GM21423 (cell line): Measurements from ENCODE around the gene MEA1.

ENCODE experiments used
- ATAC-seq: cut with Tn5 transposase; IDR thresholded peaks from one replicate; pipeline ENCODE4 v1.9.1; 2021; ENCODE audit warnings: mild to moderate bottlenecking, moderate library complexity; ENCODE audit not compliant: unreplicated experiment

Gene MEA1

DNA sequence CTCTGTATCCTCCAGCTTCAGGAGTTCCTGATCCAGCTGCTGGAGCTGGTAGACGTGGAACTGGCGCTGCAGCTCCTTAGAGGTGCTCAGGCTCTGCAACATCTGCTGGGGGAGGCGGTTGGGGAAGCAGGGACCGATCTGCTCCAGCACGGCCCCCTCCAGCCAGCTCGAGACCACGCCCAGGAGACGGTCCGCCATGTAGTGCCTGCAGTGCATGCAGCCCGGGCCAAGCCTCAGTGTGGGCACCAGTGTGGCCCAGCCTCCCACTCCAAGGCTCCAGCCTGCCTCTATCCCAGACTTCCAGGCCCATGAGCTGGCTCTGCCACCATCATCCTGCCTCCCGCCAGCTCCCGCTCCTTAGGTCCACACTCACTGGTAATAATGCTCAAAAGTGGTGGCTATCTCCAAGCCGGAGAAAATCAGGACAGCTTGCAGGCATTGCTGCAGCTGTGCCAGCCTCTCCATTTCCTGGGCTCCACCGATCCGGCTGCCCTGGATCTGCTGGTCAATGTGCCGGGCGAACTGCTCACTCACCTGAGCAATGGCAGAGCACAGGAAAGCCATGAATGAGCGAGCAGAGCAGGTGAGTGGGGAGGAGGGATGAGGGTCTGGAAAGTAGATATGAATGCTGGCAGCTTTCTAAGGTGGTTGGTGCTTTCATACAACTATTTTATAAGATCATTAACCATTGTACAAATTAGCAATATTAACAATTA lies 27.0 kb upstream of the MEA1 start:
- ATAC-seq, result no peak

DNA sequence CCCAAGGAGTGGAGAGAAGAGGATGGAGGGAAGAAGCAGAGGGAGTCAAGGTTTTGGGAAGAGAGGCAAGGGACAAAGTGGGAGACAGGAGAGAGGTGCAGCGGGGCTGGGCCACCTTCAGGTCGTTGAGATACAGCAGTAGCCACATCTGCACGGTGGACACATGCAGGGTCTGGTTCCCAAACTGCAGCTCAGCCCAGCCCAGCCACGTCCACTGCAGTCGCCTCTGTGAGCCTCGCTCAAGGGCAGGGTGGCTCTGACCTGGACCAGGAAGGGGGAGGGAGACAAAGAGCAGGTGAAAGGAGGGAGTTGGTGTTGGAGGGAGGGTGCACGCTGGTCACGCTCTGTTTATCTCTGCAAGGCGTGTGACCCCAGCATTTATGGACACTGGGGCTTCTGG lies 25.0 kb upstream of the MEA1 start:
- ATAC-seq, result no peak

DNA sequence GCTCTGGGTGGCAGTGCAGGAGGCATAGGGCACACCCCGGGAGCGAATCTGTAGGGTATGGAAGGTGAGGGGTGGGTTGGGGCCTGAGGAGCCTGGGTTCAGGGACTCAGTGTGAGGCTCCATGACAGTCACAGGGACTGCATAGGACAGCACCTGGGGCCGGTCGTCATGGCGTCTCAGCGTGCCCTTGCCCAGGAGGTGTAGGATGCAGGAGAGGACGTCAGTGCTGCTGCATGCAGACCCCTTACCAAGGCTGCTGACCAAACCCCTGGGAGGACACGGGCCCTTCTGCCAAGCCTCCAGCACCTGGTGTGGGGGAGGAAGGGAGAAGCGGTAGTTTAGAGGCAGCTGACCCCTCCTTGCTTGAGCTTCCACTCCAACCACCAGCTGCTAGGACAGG lies 24.0 kb upstream of the MEA1 start:
- ATAC-seq, result no peak

DNA sequence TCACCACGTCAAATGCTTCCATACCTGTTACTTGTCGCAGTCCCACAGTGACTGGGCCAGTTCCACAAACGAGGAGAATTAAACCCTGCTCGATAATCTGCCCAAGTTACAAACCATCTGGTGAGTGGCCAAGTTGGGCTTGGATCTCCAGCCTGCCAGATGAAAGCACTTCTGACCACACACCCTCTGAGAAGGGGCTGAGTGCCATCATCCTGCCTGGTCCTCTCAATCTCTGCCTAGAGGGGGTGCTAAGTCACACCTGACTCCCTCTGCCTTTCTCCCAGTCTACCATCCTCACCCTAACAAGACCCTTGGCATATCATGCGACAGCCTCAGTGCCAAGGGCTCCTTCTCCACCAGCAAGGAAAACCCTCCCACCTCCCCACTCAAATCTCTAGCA lies 23.5 kb upstream of the MEA1 start:
- ATAC-seq, result no peak

DNA sequence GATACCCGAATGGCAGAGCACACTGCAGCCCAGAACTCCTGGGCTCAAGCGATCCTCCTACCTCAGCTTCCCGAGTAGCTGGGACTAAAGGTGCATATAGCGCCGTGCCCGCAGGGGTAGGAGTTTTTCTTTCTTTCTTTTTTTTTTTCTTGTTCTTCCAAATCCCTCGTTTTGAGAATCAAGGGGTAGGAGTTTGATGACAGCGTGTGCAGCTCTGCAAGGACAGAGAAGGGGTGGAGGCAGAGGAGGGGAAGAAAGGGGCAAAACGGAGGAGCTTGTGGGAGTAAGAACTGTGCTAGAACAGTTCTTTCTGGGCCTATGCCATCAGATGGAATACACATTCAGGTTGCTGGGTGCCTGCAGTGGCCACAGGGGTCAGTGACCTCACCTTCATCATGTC lies 23.0 kb upstream of the MEA1 start:
- ATAC-seq, result no peak

DNA sequence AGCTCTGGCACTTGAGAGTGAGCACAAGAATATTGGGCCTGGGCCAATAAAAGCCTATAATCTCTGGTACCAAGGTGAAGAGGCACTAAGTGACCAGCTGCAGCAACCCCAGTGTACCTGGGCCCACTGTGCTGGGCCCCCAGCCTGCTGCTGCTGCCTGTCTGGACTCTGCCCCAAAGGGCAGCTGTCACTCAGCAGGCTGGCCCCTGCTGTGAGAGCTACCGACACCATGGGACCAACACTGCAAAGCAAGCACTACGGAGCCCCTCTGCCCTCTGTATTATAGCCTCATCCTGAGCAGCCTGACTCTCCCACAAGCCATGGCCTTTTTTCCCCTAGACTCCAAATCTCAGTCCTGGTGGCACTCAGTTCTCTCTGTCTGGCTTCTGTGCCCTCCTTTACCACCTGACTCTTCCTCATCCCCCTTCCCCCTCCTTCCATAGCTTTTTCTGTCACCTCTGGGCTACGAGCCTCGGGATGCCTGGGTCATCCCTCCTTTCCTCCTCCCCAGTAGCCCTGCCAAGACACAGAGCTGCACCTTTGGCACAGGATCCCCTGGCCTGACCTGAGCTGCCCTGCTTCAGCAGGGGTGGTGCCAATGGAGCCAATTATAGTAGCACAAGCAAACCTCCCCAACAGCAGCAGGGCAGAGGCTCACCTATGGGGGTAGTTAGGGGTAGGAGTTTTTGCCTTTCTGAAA lies 21.9 kb upstream of the MEA1 start:
- no peak for ATAC-seq

DNA sequence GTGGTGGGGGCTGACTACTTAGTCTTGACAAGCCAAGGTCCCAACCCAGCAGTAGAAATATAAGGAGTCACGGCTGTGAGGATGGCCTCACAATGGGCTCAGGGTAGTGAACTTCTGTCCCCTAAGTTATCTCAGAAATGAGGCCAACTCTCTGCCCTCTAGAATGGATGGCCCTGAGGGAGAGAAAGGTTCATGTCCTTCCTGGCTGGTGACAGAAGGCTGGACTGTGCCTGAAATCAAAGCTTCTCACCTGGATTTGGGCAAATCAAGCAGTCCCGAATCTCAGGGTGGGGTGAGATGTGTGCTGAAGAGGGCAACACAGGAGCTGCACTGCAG lies 20.4 kb upstream of the MEA1 start:
- no peak for ATAC-seq

DNA sequence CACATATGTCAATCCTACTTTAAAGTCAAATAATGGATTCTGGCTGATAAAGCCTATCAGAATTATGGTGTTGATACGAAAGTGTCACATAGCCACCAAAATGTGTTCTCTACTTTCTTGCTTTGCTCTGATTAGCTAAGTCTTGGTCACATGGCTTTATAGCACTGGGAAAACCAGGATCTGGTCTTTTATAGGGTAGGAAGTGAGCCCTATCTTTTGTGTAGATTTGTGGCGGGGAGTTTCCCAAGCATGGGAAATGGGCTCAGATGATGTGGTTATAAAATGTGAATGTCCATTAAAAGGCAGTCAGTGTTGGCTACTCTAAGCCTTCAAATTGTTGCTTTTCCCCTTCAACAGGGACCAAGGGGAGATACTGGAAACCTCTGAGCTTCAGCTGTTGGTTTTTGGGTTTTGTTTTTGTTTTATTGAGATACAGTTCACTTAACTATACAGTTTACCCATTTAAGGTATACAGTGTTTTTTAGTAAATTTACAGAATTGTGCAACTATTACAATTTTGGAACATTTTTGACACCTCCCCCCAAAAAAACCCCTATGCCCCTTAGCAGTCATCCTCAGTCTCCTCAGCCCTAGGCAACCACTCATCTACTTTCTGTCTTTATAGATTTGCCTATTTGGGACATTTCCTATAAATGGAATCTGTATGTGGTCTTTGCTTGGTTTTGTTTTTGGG lies 19.9 kb upstream of the MEA1 start:
- ATAC-seq, result no peak

DNA sequence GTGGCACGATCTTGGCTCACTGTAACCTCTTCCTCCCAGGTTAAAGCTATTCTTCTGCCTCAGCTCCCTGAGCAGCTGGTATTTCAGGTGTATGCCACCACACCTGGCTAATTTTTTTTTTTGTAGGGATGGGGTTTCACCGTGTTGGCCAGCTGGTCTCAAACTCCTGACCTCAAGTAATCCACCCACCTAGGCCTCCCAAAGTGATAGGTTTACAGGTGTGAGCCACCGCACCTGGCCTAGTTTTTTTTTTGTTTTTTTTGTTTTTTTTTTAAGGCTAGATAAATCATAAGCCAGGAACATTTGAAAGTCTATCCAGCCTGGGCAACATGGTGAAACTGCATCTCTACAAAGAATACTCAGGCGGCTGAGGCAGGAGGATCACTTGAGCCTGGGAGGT lies 18.6 kb upstream of the MEA1 start:
- ATAC-seq, result no peak

DNA sequence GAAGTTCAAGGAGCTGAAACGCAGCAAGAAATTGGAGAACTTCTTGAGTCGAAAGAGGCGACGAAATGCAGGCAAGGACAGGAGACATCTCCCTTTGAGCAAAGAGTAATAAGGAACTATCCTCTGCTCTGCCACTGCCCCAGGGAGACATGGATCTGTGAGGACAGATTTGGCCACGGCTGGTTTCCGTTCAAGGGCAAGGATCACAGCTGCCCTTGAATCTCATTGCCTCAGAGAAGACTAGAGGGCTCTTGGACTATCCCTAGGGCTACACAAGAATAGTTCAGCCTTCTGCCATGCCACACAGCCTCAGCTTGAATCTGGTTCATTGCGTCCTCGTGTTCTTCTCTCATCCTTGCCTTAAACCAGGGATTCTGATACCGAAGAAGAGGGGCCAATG lies 15.4 kb upstream of the MEA1 start:
- no peak for ATAC-seq

DNA sequence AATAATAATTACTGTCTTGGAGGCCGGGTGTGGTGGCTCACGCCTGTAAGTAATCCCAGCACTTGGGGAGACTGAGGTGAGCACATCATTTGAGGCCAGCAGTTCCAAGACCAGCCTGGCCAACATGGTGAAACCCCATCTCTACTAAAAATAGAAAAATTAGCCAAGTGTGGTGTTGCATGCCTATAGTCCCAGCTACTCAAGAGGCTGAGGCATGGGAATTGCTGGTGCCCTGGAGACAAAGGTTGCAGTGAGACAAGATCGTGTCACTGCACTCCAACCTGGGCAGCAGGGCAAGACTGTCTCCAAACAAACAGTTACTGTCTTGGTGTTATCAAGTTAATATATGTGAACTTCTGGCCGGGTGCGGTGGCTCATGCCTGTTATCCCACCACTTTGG lies 12.6 kb upstream of the MEA1 start:
- no peak for ATAC-seq

DNA sequence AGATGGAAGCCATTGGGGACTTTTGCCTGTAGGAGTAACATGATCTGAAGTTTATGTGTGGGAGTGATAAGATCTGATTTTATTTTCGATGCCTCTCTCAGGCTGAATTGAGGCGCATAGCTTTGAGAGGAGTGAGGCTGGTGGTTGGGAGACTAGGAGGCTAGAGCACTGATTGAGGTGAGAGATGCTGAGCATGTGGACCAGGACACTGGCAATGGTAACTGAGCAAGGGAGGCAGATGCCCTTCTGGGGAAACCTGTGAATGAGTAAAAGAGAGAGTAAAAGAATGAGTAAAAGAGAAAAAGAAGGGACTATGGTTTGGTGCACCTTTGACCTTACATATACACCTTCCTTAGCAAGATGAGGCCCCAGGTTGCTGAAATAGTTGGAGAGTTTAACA lies 10.7 kb upstream of the MEA1 start:
- no peak for ATAC-seq

DNA sequence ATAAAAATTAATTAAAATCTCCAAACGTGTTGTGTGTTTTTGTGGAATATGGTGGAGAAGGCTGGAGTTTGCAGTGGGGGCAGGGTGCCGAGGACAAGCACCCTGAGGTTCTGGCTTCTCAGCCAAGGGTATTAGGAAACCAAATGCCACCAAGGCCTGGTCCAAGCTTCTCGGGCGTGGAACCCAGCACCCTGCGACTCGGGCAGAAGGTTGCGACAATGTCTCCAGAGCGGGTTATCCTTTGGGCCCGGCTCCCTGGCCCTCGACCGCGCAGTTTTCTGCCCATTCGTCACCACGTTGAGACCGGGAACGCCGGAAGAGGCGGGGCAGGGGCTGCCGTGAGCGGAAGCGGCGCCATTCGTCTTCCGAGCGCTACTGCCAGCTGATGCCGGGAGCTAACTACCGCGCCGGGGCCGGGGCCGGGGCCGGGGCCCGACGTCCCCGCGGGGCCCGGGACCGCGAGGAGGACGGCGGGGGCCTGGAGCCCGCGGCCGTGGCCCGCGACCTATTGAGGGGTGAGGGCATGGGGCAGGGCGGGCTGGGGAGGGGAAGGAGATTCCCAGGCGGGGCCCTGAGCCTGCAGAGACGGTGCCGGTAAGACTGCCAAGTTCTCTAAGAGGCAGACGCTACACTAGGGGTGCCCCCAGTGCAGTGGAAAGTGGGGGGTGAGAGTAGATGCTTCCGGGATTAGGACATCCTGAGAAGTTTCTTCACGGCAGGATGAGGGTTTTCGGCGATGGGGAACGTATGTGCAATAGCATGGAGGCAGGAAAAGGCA lies 7.7 kb upstream of the MEA1 start, which contains the start of gene RRP36:
RRP36 (plus strand) TSS at position 354 of the 778 bp plus-strand sequence; CDS start at position 386, 32 bp downstream.
- ATAC-seq, result peak; percentile 72

DNA sequence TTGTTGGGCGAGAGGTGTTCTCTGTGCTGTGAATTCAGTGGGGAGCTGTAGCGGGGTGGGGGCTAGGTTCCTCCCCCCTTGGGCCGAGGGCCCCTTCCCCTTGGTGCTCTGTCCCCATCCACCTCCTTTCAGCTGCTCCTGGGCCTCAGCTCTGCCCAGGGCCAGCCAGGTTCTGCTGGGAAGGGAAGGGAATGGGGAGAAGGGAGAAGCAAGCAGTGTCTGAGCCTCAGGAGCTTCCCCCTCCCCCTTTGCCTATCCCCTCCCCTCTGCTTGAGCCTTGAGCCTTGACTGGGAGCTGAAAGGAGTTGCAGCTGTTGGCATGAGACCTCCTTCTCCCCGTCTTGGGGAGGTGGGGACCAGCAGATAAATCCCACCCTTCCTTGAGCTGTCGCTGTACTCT lies 7.1 kb upstream of the MEA1 start:
- ATAC-seq, result no peak

DNA sequence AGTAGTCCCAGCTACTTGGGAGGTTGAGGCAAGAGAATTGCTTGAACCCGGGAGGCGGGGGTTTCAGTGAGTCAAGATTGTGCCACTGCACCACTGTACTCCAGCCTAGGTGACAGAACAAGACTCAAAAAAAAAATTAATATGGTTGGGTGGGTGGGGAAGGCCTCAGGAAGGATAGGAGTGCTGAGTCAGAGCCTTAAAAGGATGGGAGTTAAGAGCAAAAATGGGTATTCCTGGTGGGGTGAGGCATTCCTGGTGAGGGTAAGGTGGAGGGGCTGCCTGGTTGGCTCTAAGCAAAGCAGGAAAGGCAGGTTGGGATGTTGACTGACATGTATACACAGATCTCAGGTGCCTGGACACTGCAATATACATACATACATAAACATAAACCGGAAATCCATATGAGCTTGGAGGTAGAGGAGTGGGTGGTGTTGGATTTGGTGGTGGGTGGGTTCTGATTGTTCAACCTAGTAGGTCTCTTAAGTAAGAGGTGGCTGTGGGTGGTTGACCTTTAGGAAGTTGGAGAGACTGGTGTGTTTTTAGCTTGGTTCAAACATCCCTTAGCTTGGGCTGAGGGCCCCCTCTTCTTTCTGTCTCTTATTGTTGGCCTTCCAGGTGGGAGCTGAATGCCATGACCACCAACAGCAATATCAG lies 6.4 kb upstream of the MEA1 start:
- no peak for ATAC-seq

DNA sequence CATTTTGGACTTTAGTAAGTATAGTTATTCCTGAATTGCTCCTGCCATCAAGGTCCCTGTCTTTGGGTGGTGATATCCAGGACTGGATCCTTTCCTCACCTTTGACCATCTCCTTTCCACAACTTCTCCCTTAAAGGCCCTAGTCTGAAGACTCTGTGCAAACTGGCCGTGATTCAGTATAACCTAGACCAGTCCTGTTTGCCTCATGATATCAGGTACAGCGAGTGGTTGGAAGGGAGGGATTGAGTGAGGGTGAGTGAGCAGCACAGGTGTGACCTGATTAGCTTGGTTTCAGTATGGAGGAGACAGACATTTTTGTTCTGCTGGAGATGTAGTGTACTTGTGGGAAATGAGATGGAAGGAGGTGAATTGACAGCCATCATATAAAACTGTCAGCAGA lies 5.4 kb upstream of the MEA1 start:
- ATAC-seq, result no peak

DNA sequence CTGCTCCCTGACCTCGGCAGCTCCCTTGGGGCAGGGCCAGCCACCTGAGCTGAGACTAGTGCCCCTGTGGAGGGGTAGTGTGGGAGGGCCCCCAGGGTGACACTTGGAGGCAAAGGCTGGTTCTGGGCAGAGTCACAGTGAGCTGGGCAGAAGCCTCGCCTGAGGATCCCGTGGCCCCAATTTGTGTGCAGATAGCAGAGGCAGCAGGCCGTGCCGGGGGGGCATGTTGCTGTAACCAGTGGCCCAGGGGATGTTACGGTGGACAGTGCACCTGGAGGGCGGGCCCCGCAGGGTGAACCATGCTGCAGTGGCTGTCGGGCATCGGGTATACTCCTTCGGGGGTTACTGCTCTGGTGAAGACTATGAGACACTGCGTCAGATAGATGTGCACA lies 3.2 kb upstream of the MEA1 start:
- ATAC-seq, result no peak

DNA sequence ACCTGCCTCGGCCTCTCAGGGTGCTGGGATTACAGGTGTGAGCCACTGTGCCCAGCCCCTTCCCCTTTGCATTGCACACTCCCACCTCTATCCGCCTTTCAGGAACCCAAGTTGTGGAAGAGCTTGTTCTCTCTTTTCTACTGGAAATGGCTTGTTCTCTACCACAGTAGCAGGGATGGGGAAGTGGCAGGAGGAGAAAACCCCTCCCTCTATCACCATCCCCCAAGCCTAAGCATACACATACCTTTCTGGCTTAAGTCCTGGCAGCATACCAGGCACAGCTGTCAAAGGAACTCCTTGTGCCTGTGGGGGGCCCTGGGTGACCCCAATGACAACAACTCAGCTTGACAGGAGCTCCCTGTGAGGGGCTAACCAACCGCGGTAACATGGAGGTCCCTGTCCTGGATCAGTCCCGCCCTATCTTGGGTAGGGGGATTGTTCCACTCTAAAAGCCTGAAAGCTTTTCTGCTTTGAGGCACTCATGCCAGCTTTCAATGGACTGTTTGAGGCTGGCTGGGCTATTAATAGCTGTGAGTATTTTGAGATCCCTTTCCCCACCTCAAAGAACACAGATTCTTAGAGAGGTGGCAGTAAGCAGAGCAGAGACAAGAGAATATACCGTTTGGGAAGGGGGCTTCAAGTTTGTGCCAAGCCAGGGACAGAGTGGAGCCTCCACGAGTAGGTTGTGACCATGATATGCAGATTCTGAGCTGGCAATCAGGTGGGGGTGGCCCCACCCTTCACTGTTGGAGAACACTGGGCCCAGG lies 2.6 kb upstream of the MEA1 start:
- no peak for ATAC-seq

DNA sequence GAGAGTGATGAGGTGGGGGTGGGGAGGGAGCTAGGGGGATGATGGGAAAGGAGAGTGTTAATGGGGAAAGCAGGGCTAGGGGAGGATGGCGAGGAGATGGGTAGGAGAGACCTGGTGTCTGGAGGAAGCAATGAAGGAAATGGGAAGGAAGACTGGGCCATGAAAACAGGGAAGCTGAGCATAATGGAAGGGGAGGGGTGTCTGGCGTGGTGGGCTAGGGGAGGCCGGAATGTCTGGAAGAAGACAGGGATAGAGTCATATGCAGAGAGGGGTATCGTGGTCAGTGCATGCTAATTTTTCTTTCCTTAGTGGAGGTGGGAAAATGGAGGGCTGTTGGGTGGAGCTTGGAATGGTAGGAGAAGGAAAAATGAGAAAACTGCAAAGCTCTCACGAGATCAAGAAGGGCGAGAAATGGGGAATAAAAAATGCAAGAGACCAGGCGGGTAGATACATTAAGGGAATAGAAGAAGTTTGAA lies 726 bp upstream of the MEA1 start:
- no peak for ATAC-seq
